ENCODE results near the gene CBL. TPM values are rescaled to one million over a fixed set of nuclear protein-coding genes. Genes with fewer than 3 reads are reported as not detected.

Gene CBL
- total RNA-seq, 2 experiments from 2014 or later, result 19.2 to 59.1 TPM

DNA sequence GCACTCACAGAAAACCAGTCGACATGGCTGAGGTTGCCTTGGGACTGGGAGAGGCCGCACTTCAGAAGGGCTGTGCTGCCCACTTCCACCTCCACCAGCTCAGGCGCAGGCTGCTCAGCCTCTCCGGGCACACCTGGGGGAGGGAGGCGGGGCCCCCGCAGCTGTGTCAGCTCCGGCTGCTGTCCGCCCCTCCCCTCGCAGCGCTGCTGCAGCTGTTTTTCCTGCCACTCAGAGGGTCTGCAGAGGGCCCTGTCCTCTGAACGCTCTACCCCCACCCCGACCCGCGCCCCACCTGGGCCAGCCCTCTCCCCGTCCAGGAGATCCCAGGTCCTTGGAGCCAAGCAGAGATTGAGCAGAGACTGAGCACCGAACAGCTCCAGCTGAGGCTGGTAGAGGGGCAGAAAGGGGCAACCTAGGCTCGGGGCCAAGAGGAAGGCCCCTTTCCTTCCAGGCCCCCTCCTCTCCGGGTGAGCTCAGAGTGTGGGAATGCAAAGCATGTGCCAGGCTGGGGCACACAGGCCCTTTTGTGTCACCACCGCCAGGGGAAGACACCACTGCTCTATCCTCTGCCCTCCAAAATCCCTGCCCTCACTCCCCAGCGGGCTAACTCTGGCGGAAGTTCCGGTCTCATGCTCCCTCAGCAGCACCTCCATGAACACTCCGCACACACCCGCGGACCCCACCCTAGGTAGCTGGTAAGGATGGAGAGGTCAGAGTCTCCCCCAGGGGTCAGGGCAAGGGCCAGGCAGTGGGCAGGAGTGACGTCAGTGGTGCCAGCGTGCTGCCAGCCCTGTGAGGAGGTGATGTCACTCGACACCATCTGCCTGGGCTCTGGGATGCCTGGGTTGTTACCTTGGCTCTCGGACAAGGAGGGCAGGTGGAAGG is 109.2 kb downstream of the CBL start:
- Histone ChIP-seq H3K36me3 (ENCODE audit: insufficient read depth, low read length) (no peaks in the 10 kb centered on the region), H4K20me1 (ENCODE audit: insufficient read depth, low read length) (no peaks in the 10 kb centered on the region), H3K4me2 (ENCODE audit: low read length) (peak overlapping the region; percentile 61), H3K9me2 (ENCODE audit: insufficient read depth, low read length) (no peaks in the 10 kb centered on the region), H2AFZ (ENCODE audit: low read length) (no peak overlapping the region), H3K4me3 (ENCODE audit: low read depth, low read length, poor library complexity, severe bottlenecking) (peak overlapping the region; percentile 20), H3K79me2 (ENCODE audit: insufficient read depth, low read depth, low read length) (no peaks in the 10 kb centered on the region), H3K4me1 (ENCODE audit: insufficient read depth, low read length, poor library complexity, severe bottlenecking) (peaks cover 36% of the 10 kb centered on the region), H3K9me3 (ENCODE audit: low read length) (no peaks in the 10 kb centered on the region), H3K27ac (ENCODE audit: low read depth, low read length, poor library complexity, severe bottlenecking) (no peak overlapping the region)
- intact Hi-C loops (cut with micrococcal nuclease; ENCODE audit: unreplicated experiment), result no loop called here
- TF ChIP-seq, protein P1, sequence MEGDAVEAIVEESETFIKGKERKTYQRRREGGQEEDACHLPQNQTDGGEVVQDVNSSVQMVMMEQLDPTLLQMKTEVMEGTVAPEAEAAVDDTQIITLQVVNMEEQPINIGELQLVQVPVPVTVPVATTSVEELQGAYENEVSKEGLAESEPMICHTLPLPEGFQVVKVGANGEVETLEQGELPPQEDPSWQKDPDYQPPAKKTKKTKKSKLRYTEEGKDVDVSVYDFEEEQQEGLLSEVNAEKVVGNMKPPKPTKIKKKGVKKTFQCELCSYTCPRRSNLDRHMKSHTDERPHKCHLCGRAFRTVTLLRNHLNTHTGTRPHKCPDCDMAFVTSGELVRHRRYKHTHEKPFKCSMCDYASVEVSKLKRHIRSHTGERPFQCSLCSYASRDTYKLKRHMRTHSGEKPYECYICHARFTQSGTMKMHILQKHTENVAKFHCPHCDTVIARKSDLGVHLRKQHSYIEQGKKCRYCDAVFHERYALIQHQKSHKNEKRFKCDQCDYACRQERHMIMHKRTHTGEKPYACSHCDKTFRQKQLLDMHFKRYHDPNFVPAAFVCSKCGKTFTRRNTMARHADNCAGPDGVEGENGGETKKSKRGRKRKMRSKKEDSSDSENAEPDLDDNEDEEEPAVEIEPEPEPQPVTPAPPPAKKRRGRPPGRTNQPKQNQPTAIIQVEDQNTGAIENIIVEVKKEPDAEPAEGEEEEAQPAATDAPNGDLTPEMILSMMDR (conservative IDR thresholded peaks at IDR 0.05; ENCODE audit: low read length), result 0 out of 2 replicates have a peak, but pooled peaks have one; percentile 16
- no peak for TF ChIP-seq EZH2phosphoT487 (IDR thresholded peaks at IDR 0.05; ENCODE audit: borderline replicate concordance, low read depth, low read length)
- POLR2A ChIA-PET, result no interaction called here
- peak; percentile 73 for DNase-seq (ENCODE audit: low spot score)
- CTCF ChIA-PET (ENCODE audit: unreplicated experiment), result interaction anchor here (0.6 kb wide), 1 partner anchor 382 kb away, joined by 3 read pairs; no protein-coding TSS in a partner anchor
- BruUV-seq (replicated peaks), result no TSS peak

DNA sequence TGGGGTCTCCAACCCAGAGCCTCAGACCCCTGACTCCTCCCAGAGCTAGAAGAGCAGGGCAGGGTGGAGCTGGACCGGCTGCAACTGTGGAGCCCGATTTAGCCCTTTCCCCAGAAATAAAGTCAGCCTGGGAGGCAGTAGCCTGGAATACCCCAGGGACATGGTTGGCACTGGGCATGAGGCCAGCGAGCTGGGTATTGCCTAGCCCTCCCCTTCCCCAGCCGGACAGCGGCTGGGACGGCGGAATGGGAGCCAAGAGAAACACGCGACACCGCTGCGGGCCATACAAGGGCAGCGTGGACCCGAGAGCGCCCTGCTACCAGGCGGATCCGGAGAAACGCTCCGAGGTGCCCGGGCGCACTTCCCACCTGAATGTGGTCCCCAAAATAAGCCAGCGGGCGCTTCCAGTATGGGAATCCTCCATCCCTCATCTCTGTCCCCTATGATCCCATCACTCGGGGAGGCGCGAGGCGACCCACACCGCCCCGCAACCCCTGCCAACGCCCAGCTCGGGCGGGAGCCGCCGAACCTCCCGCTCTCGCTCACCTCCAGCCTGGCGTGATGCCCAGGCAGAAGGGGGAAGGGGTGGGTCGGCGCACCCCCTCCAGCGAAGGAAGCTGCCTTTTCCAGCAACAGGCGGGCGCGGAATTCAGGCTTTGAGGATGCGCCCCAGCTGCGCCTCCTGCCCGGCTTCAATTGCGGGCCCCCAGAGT is 110.0 kb downstream of the CBL start:
- Histone ChIP-seq H3K36me3 (ENCODE audit: insufficient read depth, low read length) (no peaks in the 10 kb centered on the region), H3K79me2 (ENCODE audit: insufficient read depth, low read depth, low read length) (no peaks in the 10 kb centered on the region), H3K4me3 (ENCODE audit: low read depth, low read length, poor library complexity, severe bottlenecking) (no peak overlapping the region), H2AFZ (ENCODE audit: low read length) (no peak overlapping the region), H3K9me3 (ENCODE audit: low read length) (no peaks in the 10 kb centered on the region), H4K20me1 (ENCODE audit: insufficient read depth, low read length) (no peaks in the 10 kb centered on the region), H3K27ac (ENCODE audit: low read depth, low read length, poor library complexity, severe bottlenecking) (no peak overlapping the region), H3K4me2 (ENCODE audit: low read length) (peak overlapping the region; percentile 61), H3K4me1 (ENCODE audit: insufficient read depth, low read length, poor library complexity, severe bottlenecking) (peaks cover 44% of the 10 kb centered on the region), H3K9me2 (ENCODE audit: insufficient read depth, low read length) (no peaks in the 10 kb centered on the region)
- DNase-seq (ENCODE audit: low spot score), result no peak
- intact Hi-C loops (cut with micrococcal nuclease; ENCODE audit: unreplicated experiment), result no loop called here
- ChIA-PET POLR2A (interaction anchor here (1.7 kb wide), 1 partner anchor 15 kb away, joined by 4 read pairs; no protein-coding TSS in a partner anchor), CTCF (ENCODE audit: unreplicated experiment) (no interaction called here)
- no peak for TF ChIP-seq EZH2phosphoT487 (IDR thresholded peaks at IDR 0.05; ENCODE audit: borderline replicate concordance, low read depth, low read length)
- TF ChIP-seq, protein P1 (conservative IDR thresholded peaks at IDR 0.05; ENCODE audit: low read length), result no peak
- BruUV-seq (replicated peaks), result no TSS peak
